AG08396 (cell line): Measurements from ENCODE around the gene CYB5R4.
A peak's percentile ranks its signal among the peaks of the same experiment; 100 is the strongest.
"Not testable (repeated sequence)": the region's sequence is repeated elsewhere in the genome, so short reads cannot be mapped to it uniquely, and the experiment has no call there.

Experiments used
- DNase-seq: peaks from one replicate; pipeline ENCODE4 v3.0.0; 2012; ENCODE audit warnings: low spot score, mixed read lengths

Gene CYB5R4

GRCh38 chr6:83908813-83909212 lies 49.3 kb downstream of the CYB5R4 start:
- no peak for DNase-seq

GRCh38 chr6:83911278-83911677 lies 51.8 kb downstream of the CYB5R4 start:
- DNase-seq: no peak

GRCh38 chr6:83914953-83915352 lies 55.5 kb downstream of the CYB5R4 start:
- DNase-seq: no peak

- DNase-seq: no peak
These were observed 57.5 kb downstream of the CYB5R4 start for GRCh38 chr6:83917001-83917400.

GRCh38 chr6:83920017-83920416 lies 60.5 kb downstream of the CYB5R4 start:
- DNase-seq: peak; percentile 16

- no peak for DNase-seq
These were observed 61.8 kb downstream of the CYB5R4 start for GRCh38 chr6:83921315-83921714.

GRCh38 chr6:83927470-83927869 lies 68.0 kb downstream of the CYB5R4 start:
- DNase-seq: no peak

- no peak for DNase-seq
These were observed 68.8 kb downstream of the CYB5R4 start for GRCh38 chr6:83928286-83928685.

- DNase-seq: not testable (repeated sequence)
These were observed 86.8 kb downstream of the CYB5R4 start for GRCh38 chr6:83946201-83946833.

- not testable (repeated sequence) for DNase-seq
These were observed 88.5 kb downstream of the CYB5R4 start for GRCh38 chr6:83947983-83948382.

- no peak for DNase-seq
These were observed 89.4 kb downstream of the CYB5R4 start for GRCh38 chr6:83948851-83949250.

- DNase-seq: not testable (repeated sequence)
These were observed 91.9 kb downstream of the CYB5R4 start for GRCh38 chr6:83951423-83951822.

GRCh38 chr6:83952830-83953229 lies 93.3 kb downstream of the CYB5R4 start:
- no peak for DNase-seq

GRCh38 chr6:83954371-83954770 lies 94.9 kb downstream of the CYB5R4 start:
- DNase-seq: no peak

- no peak for DNase-seq
These were observed 98.8 kb downstream of the CYB5R4 start for GRCh38 chr6:83958241-83958685.

- no peak for DNase-seq
These were observed 101.2 kb downstream of the CYB5R4 start for GRCh38 chr6:83960664-83961063.

- DNase-seq: no peak
These were observed 103.1 kb downstream of the CYB5R4 start for GRCh38 chr6:83962582-83962981.

- DNase-seq: no peak
These were observed 107.0 kb downstream of the CYB5R4 start for GRCh38 chr6:83966539-83966938.

- DNase-seq: no peak
These were observed 111.1 kb downstream of the CYB5R4 start for GRCh38 chr6:83970582-83970981.

- no peak for DNase-seq
These were observed 115.0 kb downstream of the CYB5R4 start for GRCh38 chr6:83974409-83975050.

GRCh38 chr6:83976037-83976755 lies 116.7 kb downstream of the CYB5R4 start:
- DNase-seq: no peak

- no peak for DNase-seq
These were observed 117.4 kb downstream of the CYB5R4 start for GRCh38 chr6:83976871-83977270.

GRCh38 chr6:83978324-83978734 lies 118.8 kb downstream of the CYB5R4 start:
- DNase-seq: no peak
